SK-N-SH (cell line): ENCODE results near the gene PER1. TPM values are rescaled to one million over a fixed set of nuclear protein-coding genes. Genes with fewer than 3 reads are reported as not detected.

Experiments used
- CTCF ChIA-PET: fragments of 300-600, 350-600 bp; formaldehyde crosslinking; extraction: SDS; loops from one replicate; lab custom pipeline; 2021; lab: Yijun Ruan, JAX
- POLR2A ChIA-PET: fragments of 350-600 bp; sonication (Branson Sonifier 250); formaldehyde crosslinking; extraction: SDS; loops from one replicate; lab custom pipeline; 2020; ENCODE audit warnings: antibody characterized with exemption, inconsistent platforms; lab: Yijun Ruan, JAX
- DNase-seq: peaks from one replicate; pipeline ENCODE4 v3.0.0; 2012
- H2AFZ ChIP-seq: fragments of 200-600 bp; sonication (generic); 2 replicates; pipeline ENCODE4 v1.8.1; 2016; ENCODE audit warnings: antibody characterized with exemption, mild to moderate bottlenecking, low read depth
- H3F3A ChIP-seq: fragments of 200-600 bp; sonication (generic); replicated peaks from 2 replicates; pipeline ENCODE3; 2016; ENCODE audit warnings: antibody characterized with exemption, mild to moderate bottlenecking; ENCODE audit not compliant: insufficient read depth
- H3K27ac ChIP-seq, 2 experiments: fragments of 200-500 bp in 1 of 2; fragments of 200-600 bp in 1 of 2; sonication (Bioruptor generic) in 1 of 2; sonication (generic), shearing (Covaris generic) in 1 of 2; 2 replicates each; pipeline versions ENCODE4 v1.5.1 to v1.6.1; 2014 to 2016; ENCODE audit warnings: low read depth in 2 of 2, inconsistent platforms in 1 of 2, low read length in 1 of 2, mild to moderate bottlenecking in 1 of 2, mixed read lengths in 1 of 2
- H3K27me3 ChIP-seq: fragments of 200-600 bp; sonication (generic), shearing (Covaris generic); 2 replicates; pipeline ENCODE4 v1.6.1; 2016; ENCODE audit warnings: mixed run types; ENCODE audit not compliant: insufficient read depth
- H3K36me3 ChIP-seq, 2 experiments: fragments of 200-500 bp in 1 of 2; fragments of 200-600 bp in 1 of 2; sonication (Bioruptor generic) in 1 of 2; sonication (generic) in 1 of 2; replicated peaks in 1 of 2; 2 replicates each; pipeline versions ENCODE3 to v1.5.1; 2014 to 2016; ENCODE audit warnings: low read length in 1 of 2, mild to moderate bottlenecking in 1 of 2; ENCODE audit not compliant: insufficient read depth in 2 of 2, control insufficient read depth in 1 of 2
- H3K4me1 ChIP-seq, 2 experiments: fragments of 200-500 bp in 1 of 2; fragments of 200-600 bp in 1 of 2; sonication (Bioruptor generic) in 1 of 2; sonication (generic), shearing (Covaris generic) in 1 of 2; 2 replicates each; pipeline versions ENCODE4 v1.5.1 to v1.6.1; 2014 to 2016; ENCODE audit warnings: low read depth in 1 of 2, low read length in 1 of 2, mixed run types in 1 of 2; ENCODE audit not compliant: insufficient read depth in 2 of 2, control insufficient read depth in 1 of 2
- H3K4me2 ChIP-seq: fragments of 200-600 bp; sonication (generic), shearing (Covaris generic); 2 replicates; pipeline ENCODE4 v1.6.1; 2017; ENCODE audit warnings: mixed run types
- H3K4me3 ChIP-seq, 2 experiments: fragments of 200-500 bp in 1 of 2; fragments of 200-600 bp in 1 of 2; sonication (Bioruptor generic) in 1 of 2; sonication (generic), shearing (Covaris generic) in 1 of 2; 2 replicates each; pipeline versions ENCODE4 v1.5.1 to v1.8.1; 2014 to 2016; ENCODE audit warnings: low read depth in 2 of 2, inconsistent platforms in 1 of 2, low read length in 1 of 2, mild to moderate bottlenecking in 1 of 2, mixed read lengths in 1 of 2, moderate library complexity in 1 of 2
- H3K79me2 ChIP-seq: fragments of 200-600 bp; sonication (generic); 2 replicates; pipeline ENCODE4 v1.8.1; 2017; ENCODE audit warnings: mild to moderate bottlenecking; ENCODE audit not compliant: insufficient read depth
- H3K9ac ChIP-seq: fragments of 200-600 bp; sonication (generic); 2 replicates; pipeline ENCODE4 v1.6.1; 2017; ENCODE audit warnings: mixed run types
- H3K9me2 ChIP-seq: fragments of 200-600 bp; sonication (generic); 2 replicates; pipeline ENCODE4 v1.6.1; 2017; ENCODE audit warnings: mixed run types
- H3K9me3 ChIP-seq: fragments of 200-600 bp; sonication (generic); 2 replicates; pipeline ENCODE4 v1.6.1; 2017; ENCODE audit warnings: mixed run types, mild to moderate bottlenecking, moderate library complexity
- H4K20me1 ChIP-seq: fragments of 200-600 bp; sonication (generic); 2 replicates; pipeline ENCODE4 v1.6.1; 2017; ENCODE audit warnings: mild to moderate bottlenecking, mixed run types; ENCODE audit not compliant: insufficient read depth
- CHD2 ChIP-seq: fragments of 150-350 bp; IDR thresholded peaks from 2 replicates; pipeline ENCODE4 v1.6.1; 2018; ENCODE audit warnings: low read length; ENCODE audit not compliant: partially characterized antibody
- CTCF ChIP-seq: fragments of 200-600 bp; sonication (generic); IDR thresholded peaks from 2 replicates; pipeline ENCODE4 v1.6.1; 2017; ENCODE audit warnings: antibody characterized with exemption, mild to moderate bottlenecking, moderate library complexity
- EP300 ChIP-seq, 2 experiments: IDR thresholded peaks; 2 replicates each; pipeline versions ENCODE4 v1.4.0 to v1.6.1; 2012; ENCODE audit warnings: borderline replicate concordance in 1 of 2, low read depth in 1 of 2, low read length in 1 of 2
- EZH2phosphoT487 ChIP-seq: fragments of 200-600 bp; sonication (generic); IDR thresholded peaks from 2 replicates; pipeline ENCODE4 v1.6.1; 2017; ENCODE audit warnings: low read depth, mixed run types, mild to moderate bottlenecking, antibody characterized with exemption, moderate library complexity, borderline replicate concordance
- FOXJ3 ChIP-seq: sonication (generic); formaldehyde crosslinking; IDR thresholded peaks from 2 replicates; pipeline ENCODE4 v1.5.1; 2020; ENCODE audit warnings: mild to moderate bottlenecking, missing genetic modification reagents
- GATA2 ChIP-seq: sonication (generic); formaldehyde crosslinking; IDR thresholded peaks from 2 replicates; pipeline ENCODE4 v1.5.0; 2020; ENCODE audit warnings: mild to moderate bottlenecking, missing genetic modification reagents
- IRF3 ChIP-seq: fragments of 150-350 bp; IDR thresholded peaks from 2 replicates; pipeline ENCODE4 v1.6.1; 2016; ENCODE audit warnings: mild to moderate bottlenecking, low read depth, low read length
- JUND ChIP-seq: IDR thresholded peaks from 2 replicates; pipeline ENCODE4 v1.4.0; 2012
- MAX ChIP-seq: IDR thresholded peaks from 2 replicates; pipeline ENCODE4 v1.4.0; 2012; ENCODE audit warnings: low read depth
- MEF2A ChIP-seq: IDR thresholded peaks from 2 replicates; pipeline ENCODE4 v1.4.0; 2012; ENCODE audit warnings: low read depth, borderline replicate concordance
- MXI1 ChIP-seq: IDR thresholded peaks from 2 replicates; pipeline ENCODE4 v1.6.1; 2012; ENCODE audit warnings: mild to moderate bottlenecking, low read depth, low read length, improper control_type of control experiment
- NRF1 ChIP-seq: IDR thresholded peaks from 2 replicates; pipeline ENCODE4 v1.6.1; 2012; ENCODE audit warnings: low read depth, mild to moderate bottlenecking, low read length
- POLR2AphosphoS5 ChIP-seq: IDR thresholded peaks from 2 replicates; pipeline ENCODE4 v1.6.1; 2012; ENCODE audit warnings: low read depth, low read length
- RCOR1 ChIP-seq: fragments of 150-350 bp; IDR thresholded peaks from 2 replicates; pipeline ENCODE4 v1.6.1; 2017; ENCODE audit warnings: antibody characterized with exemption, low read length
- REST ChIP-seq: IDR thresholded peaks from 2 replicates; pipeline ENCODE4 v1.6.1; 2012; ENCODE audit warnings: mild to moderate bottlenecking, low read depth, low read length, moderate library complexity
- RFX5 ChIP-seq: IDR thresholded peaks from 2 replicates; pipeline ENCODE4 v1.6.1; 2012; ENCODE audit warnings: mild to moderate bottlenecking, improper control_type of control experiment, low read length
- SIN3A ChIP-seq: IDR thresholded peaks from 2 replicates; pipeline ENCODE4 v1.6.1; 2012; ENCODE audit warnings: low read depth, mild to moderate bottlenecking, low read length, moderate library complexity, borderline replicate concordance
- SMC3 ChIP-seq: IDR thresholded peaks from 2 replicates; pipeline ENCODE4 v1.6.1; 2012; ENCODE audit warnings: low read depth, low read length, improper control_type of control experiment
- TCF12 ChIP-seq: IDR thresholded peaks from 2 replicates; pipeline ENCODE4 v1.4.0; 2012
- TEAD4 ChIP-seq: IDR thresholded peaks from 2 replicates; pipeline ENCODE4 v1.4.0; 2012; ENCODE audit warnings: mild to moderate bottlenecking, borderline replicate concordance; ENCODE audit not compliant: insufficient read depth
- USF1 ChIP-seq: IDR thresholded peaks from 2 replicates; pipeline ENCODE4 v1.4.0; 2012; ENCODE audit warnings: low read depth, borderline replicate concordance
- YY1 ChIP-seq: IDR thresholded peaks from 2 replicates; pipeline ENCODE4 v1.4.0; 2012; ENCODE audit warnings: low read depth, mild to moderate bottlenecking
- ZBTB33 ChIP-seq: IDR thresholded peaks from 2 replicates; pipeline ENCODE4 v1.4.0; 2012; ENCODE audit warnings: low read depth, borderline replicate concordance
- WGBS: methylation state at CpG from one replicate; pipeline ENCODE4 v1.1.6; 2017; ENCODE audit warnings: low lambda C conversion rate; 5-methylcytosine and 5-hydroxymethylcytosine counted together
- polyA plus RNA-seq, 3 experiments: library from polyadenylated mRNA; depleted of rRNA; stranded (reverse); fragments of >200 nt; gene quantifications; 2 replicates each; pipeline ENCODE4 v1.2.3, GENCODE V29; 2012

Gene PER1
- polyA plus RNA-seq, 1 of the 3 experiments (the other 2 are of a cell fraction) = 56.8 TPM

GRCh38 chr17:8151120-8151640 is 1.0 kb downstream of the PER1 start:
- peak; percentile 93 for DNase-seq
- no peak overlapping the region for H2AFZ ChIP-seq
- POLR2A ChIA-PET = interaction anchor here (1.1 to 2.5 kb wide), 2 partner anchors 12 to 22 kb away, joined by 6 to 19 read pairs; no protein-coding TSS in a partner anchor
- TF ChIP-seq JUND (no peak), POLR2AphosphoS5 (no peak), IRF3 (no peak), TCF12 (no peak), USF1 (no peak; the same call in 1 of the 2 replicates), CHD2 (peak; percentile 68), TEAD4 (no peak), SIN3A (peak; percentile 60; the same call in 1 of the 2 replicates), SMC3 (no peak), ZBTB33 (no peak), EP300 (IDR thresholded peaks at IDR 0.05; ENCODE audit: borderline replicate concordance in 1 of 2, low read depth in 1 of 2, low read length in 1 of 2) (no peak), GATA2 (CRISPR knock-in tag) (no peak), NRF1 (peak; percentile 91), CTCF (no peak), RFX5 (peak; percentile 97), MXI1 (peak; percentile 97), YY1 (no peak), FOXJ3 (CRISPR knock-in tag) (0 out of 2 replicates have a peak, but pooled peaks have one; percentile 30), EZH2phosphoT487 (no peak), REST (no peak), RCOR1 (0 out of 2 replicates have a peak, but pooled peaks have one; percentile 23), MEF2A (peak; percentile 75; the same call in 1 of the 2 replicates), MAX (peak; percentile 53; the same call in 1 of the 2 replicates)

More at GRCh38 chr17:8151120-8151640, 1.0 kb downstream of the PER1 start:
- Histone ChIP-seq H3K27ac (peak overlapping the region; percentile 82 to 95), H3K9me2 (no peaks in the 10 kb centered on the region), H3K79me2 (peaks cover 26% of the 10 kb centered on the region), H3K9me3 (no peaks in the 10 kb centered on the region), H3K4me2 (peak overlapping the region; percentile 95), H4K20me1 (peaks cover 9% of the 10 kb centered on the region; the same call in 1 of the 2 replicates), H3K4me3 (peak overlapping the region; percentile 77 to 80), H3K36me3 (peaks cover 9 to 37% of the 10 kb centered on the region in 2 experiments), H3K9ac (peak overlapping the region; percentile 98), H3K4me1 (peaks cover 36 to 42% of the 10 kb centered on the region in 2 experiments; a peak in 3 of 4 replicates), H3F3A (peaks cover 17% of the 10 kb centered on the region), H3K27me3 (no peaks in the 10 kb centered on the region)
- 45% methylated on average over 17 of the region's 38 CpGs for WGBS
- CTCF ChIA-PET = interaction anchor here (0.9 to 3.1 kb wide), 4 partner anchors 12 to 32 kb away, joined by 3 to 15 read pairs (median 4); partner anchors contain the start of genes ALOXE3 and HES7
